Measurements from ENCODE around the gene ZC3HAV1L.

ZC3HAV1L gene

GRCh38 chr7:139047970-139048369, 12.1 kb upstream of the ZC3HAV1L start:
- in situ Hi-C loops (cut with HindIII; ENCODE audit: low sequenced_read_pairs) = no loop called here
- no peak overlapping the region for H3K4me3 ChIP-seq (ENCODE audit: low read depth, low read length)
- no peak for DNase-seq (ENCODE audit: low read depth)
- no peak for TF ChIP-seq CTCF (IDR thresholded peaks at IDR 0.05; ENCODE audit: low read depth, low read length, missing control alignments)

GRCh38 chr7:139046143-139046542, 10.3 kb upstream of the ZC3HAV1L start:
- no peak for TF ChIP-seq CTCF (IDR thresholded peaks at IDR 0.05; ENCODE audit: low read depth, low read length, missing control alignments)
- no peak overlapping the region for H3K4me3 ChIP-seq (ENCODE audit: low read depth, low read length)
- DNase-seq (ENCODE audit: low read depth) = no peak
- in situ Hi-C loops (cut with HindIII; ENCODE audit: low sequenced_read_pairs) = no loop called here

GRCh38 chr7:139044813-139045794, 9.3 kb upstream of the ZC3HAV1L start:
- in situ Hi-C loops (cut with HindIII; ENCODE audit: low sequenced_read_pairs) = no loop called here
- no peak for DNase-seq (ENCODE audit: low read depth)
- no peak overlapping the region for H3K4me3 ChIP-seq (ENCODE audit: low read depth, low read length)
- no peak for TF ChIP-seq CTCF (IDR thresholded peaks at IDR 0.05; ENCODE audit: low read depth, low read length, missing control alignments)

- no peak overlapping the region for H3K4me3 ChIP-seq (ENCODE audit: low read depth, low read length)
- TF ChIP-seq CTCF (IDR thresholded peaks at IDR 0.05; ENCODE audit: low read depth, low read length, missing control alignments) = no peak
- in situ Hi-C loops (cut with HindIII; ENCODE audit: low sequenced_read_pairs) = no loop called here
- DNase-seq (ENCODE audit: low read depth) = no peak
Measured at GRCh38 chr7:139043823-139044812, 8.3 kb upstream of the ZC3HAV1L start.

GRCh38 chr7:139041378-139042085, 5.7 kb upstream of the ZC3HAV1L start:
- no peak overlapping the region for H3K4me3 ChIP-seq (ENCODE audit: low read depth, low read length)
- no peak for DNase-seq (ENCODE audit: low read depth)
- in situ Hi-C loops (cut with HindIII; ENCODE audit: low sequenced_read_pairs) = no loop called here
- TF ChIP-seq CTCF (IDR thresholded peaks at IDR 0.05; ENCODE audit: low read depth, low read length, missing control alignments) = no peak

- TF ChIP-seq CTCF (IDR thresholded peaks at IDR 0.05; ENCODE audit: low read depth, low read length, missing control alignments) = no peak
- no peak for DNase-seq (ENCODE audit: low read depth)
- in situ Hi-C loops (cut with HindIII; ENCODE audit: low sequenced_read_pairs) = no loop called here
- H3K4me3 ChIP-seq (ENCODE audit: low read depth, low read length) = no peak overlapping the region
Measured at GRCh38 chr7:139038691-139039090, 2.8 kb upstream of the ZC3HAV1L start.

All from astrocyte of the cerebellum (primary cell).